GM21717 (cell line): ENCODE data around the gene ZNRD2.

Source experiments
- ATAC-seq: cut with Tn5 transposase; IDR thresholded peaks from one replicate; pipeline ENCODE4 v1.9.1; 2021; ENCODE audit warnings: mild to moderate bottlenecking, moderate library complexity; ENCODE audit not compliant: unreplicated experiment

ZNRD2 gene

GRCh38 chr11:65586247-65586630, 16.0 kb downstream of the ZNRD2 start:
- ATAC-seq: no peak

GRCh38 chr11:65586676-65587075, 16.4 kb downstream of the ZNRD2 start:
- no peak for ATAC-seq

DNA sequence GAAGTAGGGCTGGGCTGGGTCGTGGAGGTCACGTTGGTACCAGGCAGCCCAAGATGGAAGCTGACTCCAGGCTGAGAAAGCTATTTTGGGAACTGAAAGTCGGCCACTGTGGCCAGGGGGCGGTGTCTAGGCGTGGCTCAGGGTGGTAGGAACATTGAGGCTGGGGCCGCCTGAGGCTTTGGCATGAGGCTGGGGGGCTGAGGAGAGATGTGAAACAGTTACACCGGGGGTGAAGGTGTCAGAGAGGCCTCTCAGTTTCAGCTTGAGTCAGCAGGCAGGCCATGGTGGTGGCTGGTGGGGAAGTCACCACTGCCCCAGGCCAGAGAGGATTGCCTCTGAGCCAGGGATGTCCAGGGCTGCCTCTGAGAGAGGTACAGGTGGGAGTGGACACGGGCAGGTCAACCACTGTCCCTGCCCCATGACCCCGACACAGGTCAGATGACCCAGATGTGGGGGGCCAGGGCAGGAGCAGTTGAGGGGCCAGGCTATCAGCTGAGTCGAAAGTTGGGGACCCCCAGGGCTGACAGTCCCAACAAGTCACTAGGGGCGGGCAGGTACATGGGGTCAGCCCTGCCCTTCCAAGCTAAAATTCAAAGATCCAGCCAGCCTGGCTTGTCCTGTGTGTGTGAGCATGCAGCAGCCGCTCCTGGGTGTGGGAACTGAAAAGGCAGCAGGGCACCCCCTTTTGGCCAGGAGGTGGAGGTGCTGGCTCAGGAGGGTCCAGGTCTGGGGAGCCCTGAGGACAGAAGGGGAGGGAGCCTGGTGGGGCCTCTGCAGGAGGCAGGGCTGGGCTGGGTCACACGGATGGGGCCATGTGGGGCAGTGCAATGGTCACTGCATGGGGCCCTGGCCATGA, 18.1 kb downstream of the ZNRD2 start:
- ATAC-seq: peak; percentile 58

DNA sequence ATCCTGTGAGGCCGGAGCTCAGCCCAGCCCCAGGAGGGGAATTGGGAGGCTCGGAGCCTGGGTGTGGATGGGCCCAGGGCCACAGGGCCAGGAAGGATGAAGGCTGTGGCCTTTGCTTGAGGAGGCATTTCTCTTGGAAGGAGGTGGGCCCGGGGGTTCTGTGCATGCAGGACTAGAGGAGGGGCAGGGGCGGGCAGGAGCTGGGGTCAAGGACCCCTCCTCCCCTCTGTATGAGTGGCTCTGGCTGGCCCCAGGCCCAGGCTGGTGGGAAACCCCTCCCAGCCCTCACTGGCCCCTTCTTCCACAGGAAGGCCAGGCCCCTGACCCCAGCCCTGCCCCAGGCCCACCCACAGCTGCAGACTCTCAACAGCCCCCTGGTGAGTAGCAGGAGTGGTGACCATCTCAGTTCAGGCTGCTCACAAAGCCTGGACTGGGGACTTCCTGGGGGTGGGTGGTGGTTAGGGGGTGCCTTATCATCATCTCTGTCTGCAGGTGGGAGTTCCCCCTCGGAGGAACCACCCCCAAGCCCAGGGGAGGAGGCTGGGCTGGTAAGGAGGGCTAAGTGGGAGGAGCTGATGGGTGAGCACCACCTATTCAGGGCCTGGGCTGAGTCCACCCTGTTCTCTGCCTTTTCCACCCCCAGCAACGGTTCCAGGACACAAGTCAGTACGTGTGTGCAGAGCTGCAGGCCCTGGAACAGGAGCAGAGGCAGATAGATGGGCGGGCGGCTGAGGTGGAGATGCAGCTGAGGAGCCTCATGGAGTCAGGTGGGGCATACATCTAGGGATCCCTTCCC, 19.4 kb downstream of the ZNRD2 start:
- ATAC-seq: no peak

DNA sequence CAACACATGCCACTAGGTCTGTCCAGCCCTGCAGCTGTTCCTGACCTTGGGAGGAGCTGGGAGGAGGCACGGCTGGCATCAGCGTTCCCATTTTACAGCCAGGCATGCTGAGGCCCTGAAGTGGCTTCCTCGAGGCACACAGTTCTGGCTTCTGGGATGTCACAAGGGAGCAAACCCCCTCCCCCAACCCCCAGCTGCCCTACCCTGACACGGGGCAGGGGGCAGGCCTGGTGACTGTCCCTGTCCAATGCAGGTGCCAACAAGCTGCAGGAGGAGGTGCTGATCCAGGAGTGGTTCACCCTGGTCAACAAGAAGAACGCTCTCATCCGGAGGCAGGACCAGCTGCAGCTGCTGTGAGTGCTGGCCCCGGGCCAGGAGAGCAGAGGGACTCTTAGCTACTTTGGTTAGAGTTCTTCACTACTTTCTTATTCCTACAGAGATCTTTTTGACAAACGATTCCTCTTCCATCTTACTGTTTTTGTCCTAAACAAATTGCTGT, 20.0 kb downstream of the ZNRD2 start:
- ATAC-seq: no peak

- no peak for ATAC-seq
Observed at GRCh38 chr11:65591939-65592857, 21.9 kb downstream of the ZNRD2 start.

GRCh38 chr11:65592858-65593517, 22.7 kb downstream of the ZNRD2 start:
- ATAC-seq: no peak

DNA sequence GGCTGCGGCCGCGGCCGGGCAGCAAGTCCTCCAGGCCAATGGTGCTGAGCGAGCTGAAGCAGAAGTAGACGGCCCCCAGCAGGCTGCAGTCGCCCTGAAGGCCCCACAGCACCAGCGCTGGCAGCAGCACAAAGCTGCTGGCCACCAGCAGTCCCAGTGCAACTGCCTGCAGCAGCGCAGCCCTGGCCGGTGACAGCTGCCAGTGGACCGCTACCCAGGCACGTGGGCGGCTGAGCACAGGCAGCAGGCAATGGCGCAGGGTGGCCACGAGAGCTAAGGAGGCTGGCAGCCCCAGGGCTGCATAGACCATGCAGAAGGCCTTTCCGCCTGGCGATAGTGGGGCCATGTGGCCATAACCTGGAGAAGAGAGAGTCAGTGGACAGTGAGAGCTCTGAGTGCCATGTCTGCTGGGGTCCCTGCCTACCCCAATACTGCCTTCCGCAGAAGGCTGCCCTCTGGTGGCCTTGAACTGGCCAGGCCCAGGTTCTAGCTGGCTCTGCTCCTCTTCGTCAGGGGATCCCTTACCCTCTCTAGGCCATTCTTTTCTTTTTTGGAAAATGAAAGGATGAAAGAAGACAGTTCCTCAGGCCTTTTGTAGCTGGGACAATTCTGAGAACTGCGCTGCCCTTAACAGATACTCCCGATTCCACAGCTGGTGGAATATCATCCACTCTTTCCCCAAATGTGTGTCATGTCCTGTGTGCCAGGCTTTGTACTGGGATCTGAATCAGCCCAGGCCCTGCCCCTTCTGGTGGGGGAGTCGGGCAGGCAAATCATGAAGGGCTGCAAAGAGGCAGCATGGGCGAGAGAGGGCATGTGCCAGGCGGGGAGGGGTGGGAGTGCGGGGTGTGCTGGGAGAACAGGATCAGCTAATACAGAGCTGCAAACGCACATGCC, 23.5 kb downstream of the ZNRD2 start:
- ATAC-seq: no peak

DNA sequence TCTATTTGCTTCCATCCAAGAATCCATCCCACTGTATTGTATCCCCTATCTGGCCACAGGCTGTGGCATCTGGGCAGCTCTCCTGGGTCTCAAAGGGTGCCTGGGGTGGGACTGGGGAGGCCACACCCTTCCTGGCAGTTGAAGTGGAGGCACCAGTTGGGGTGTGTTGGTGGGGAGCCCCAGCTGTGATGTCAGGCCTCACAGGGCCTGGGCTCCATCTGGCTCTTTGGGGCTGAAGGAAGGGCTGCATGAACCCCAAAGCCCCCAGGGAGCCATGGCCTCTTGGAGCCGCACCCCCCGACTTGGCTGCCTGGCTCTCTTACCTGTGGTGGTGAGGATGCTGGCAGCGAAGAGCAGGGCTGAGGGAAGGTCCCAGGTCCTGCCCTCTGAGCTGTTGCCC, 24.9 kb downstream of the ZNRD2 start:
- ATAC-seq: no peak

DNA sequence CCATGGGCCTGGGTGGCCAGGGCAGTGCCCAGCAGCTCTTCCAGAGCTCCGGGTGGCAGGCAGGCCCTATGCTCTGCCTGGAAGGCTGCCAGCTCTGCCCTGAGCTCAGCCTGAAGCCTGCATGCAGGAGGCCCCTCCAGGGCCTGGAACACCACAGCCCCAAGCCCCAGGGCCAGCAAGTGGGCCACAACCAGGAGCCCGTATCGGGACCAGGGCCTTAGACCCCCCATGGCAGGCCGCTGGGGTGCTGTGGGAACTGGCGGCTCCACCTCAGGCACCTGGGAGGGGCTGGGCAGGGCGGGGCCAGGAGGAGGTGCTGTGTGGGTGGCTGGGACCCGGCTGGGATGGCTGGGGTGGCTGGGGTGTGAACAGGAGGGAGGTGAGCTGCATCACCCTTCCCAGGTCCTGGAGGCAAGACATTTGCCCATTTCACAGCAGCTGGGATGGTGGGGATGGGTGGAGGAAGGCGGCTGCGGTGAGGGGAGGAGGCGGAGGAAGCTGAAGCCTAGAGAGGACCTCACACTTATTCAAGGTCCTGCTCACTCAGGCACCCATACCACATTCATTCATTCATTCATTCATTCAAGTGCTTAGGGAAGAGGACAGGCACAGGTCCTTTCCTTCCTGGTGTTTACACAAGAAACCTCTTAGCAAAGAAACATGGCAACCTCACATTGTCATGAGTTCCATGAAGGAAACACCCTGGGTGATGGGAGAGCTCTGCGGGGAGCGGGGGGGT, 25.4 kb downstream of the ZNRD2 start, which contains the start of gene KCNK7:
Gene KCNK7 (minus strand): TSS at position 258 of the 739 bp plus-strand sequence. CDS start 28 bp downstream, at position 230.
- ATAC-seq: no peak

DNA sequence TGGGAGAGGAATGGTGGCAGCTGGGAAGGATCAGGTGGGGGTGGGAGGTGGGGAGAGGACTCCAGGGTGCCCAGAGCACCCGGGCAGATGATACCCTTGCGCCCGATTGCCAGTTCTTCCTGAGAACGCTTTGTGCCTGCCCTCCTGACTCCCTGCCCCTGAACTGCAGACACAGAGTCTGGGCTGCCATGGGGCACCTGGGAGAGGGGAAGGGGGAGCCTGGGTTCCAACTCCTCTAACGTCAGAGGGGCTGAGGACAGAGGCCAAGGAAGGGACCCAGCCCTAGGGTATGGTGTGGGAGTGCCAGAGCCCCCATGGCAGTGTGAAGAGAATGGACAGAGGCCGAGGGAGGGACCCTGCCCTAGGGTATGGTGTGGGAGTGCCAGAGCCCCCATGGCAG, 26.2 kb downstream of the ZNRD2 start:
- ATAC-seq: no peak

GRCh38 chr11:65598258-65598699, 28.0 kb downstream of the ZNRD2 start:
- ATAC-seq: no peak

DNA sequence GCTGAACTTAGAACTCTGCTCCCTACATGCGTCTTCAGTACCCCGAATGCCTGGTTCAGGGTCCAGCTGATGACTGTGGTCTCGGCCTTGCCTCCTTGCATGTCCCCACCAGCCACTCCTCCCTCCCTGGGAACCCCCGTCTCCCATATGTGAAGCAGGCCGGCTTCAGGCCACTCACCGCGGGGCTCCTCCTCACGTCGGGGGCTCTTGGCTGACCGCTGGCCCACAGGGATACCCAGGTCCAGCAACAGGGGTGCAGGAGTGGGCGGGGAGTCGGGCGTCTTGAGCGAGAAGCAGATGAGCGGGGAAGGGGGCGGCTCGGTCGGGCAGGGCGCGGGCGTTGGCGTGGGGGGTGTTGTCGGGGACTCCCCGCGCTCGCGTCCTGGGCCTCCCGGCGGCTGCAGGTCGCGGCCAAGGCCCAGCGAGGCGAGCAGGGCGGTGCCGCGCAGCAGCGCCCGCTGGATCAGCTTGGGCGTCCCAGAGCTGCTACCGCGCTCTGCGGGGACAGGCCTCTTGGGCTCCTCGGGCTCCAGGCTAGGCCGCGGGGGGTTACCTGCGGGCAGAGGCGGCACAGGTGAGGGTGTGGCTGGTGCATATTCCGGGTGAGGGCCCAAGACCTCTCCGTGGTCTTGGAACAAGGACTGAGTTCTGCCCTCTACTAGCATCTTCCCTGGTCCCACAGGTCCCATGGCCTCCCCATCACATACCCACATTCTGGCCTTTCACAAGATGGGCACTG, 29.1 kb downstream of the ZNRD2 start:
- ATAC-seq: no peak

DNA sequence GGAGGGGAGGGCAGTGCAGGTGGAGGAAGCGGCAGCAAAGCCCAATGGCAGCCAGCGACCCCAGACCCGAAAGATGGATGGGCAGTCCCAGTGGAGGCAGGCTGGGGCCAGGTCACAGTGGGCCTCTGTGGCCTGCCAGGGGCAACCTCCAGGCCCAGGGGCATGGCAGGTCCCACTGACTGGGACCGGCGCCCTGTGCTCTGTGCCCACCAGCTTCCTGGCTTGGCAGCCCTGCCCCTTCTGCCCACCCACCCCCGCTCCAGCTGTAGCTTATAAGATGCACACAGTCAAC, 29.6 kb downstream of the ZNRD2 start:
- no peak for ATAC-seq

- no peak for ATAC-seq
Observed at GRCh38 chr11:65604258-65604657, 34.0 kb downstream of the ZNRD2 start.

GRCh38 chr11:65606876-65607613, 36.8 kb downstream of the ZNRD2 start:
- ATAC-seq: no peak
